Gastroesophageal sphincter (tissue), 4 donors: Measurements from ENCODE around the gene SGCD. TPM values are rescaled to one million over a fixed set of nuclear protein-coding genes. Genes with fewer than 3 reads are reported as not detected.

Experiments used
- ATAC-seq: fragments of 150-250 bp; one replicate; pipeline ENCODE4 v1.9.1; 2016; ENCODE audit warnings: mild to moderate bottlenecking, moderate library complexity
- H3K27ac ChIP-seq, 4 donors: fragments of 200-600 bp; sonication (generic) in 3 of 4; 1 replicate in 3 of 4; 2 replicates in 1 of 4; pipeline ENCODE4 v1.5.1; 2016 to 2019
- H3K27me3 ChIP-seq: fragments of 200-600 bp; sonication (generic); one replicate; pipeline ENCODE4 v1.5.1; 2019
- H3K36me3 ChIP-seq, 2 donors: fragments of 200-600 bp; sonication (generic); one replicate each; pipeline ENCODE4 v1.5.1; 2019; ENCODE audit warnings: control low read depth in 1 of 2
- H3K4me1 ChIP-seq, 3 donors: fragments of 200-600 bp; sonication (generic); 1 replicate in 2 of 3; 2 replicates in 1 of 3; pipeline ENCODE4 v1.5.1; 2016 to 2019; ENCODE audit warnings: control low read depth in 2 of 3
- H3K4me3 ChIP-seq, 2 donors: fragments of 200-600 bp; sonication (generic); one replicate each; pipeline ENCODE4 v1.5.1; 2019; ENCODE audit warnings: mild to moderate bottlenecking in 1 of 2, moderate library complexity in 1 of 2
- H3K9me3 ChIP-seq, 3 donors: fragments of 200-600 bp; sonication (generic); one replicate each; pipeline ENCODE4 v1.5.1; 2017 to 2019; ENCODE audit warnings: control low read depth in 2 of 3
- CTCF ChIP-seq, 4 experiments: fragments of 200-600 bp in 2 of 4; fragments of 450-650 bp in 2 of 4; sonication (generic) in 1 of 4; IDR thresholded peaks; one replicate each; pipeline ENCODE4 v1.5.1; 2017 to 2019; ENCODE audit warnings: antibody characterized with exemption in 4 of 4, mild to moderate bottlenecking in 2 of 4, moderate library complexity in 2 of 4
- EP300 ChIP-seq: sonication (generic); formaldehyde crosslinking; IDR thresholded peaks from one replicate; pipeline ENCODE4 v1.6.1; 2017; ENCODE audit warnings: antibody characterized with exemption, mild to moderate bottlenecking
- POLR2A ChIP-seq, 2 donors: fragments of 450-650 bp; IDR thresholded peaks; one replicate each; pipeline ENCODE4 v1.6.1; 2017; ENCODE audit warnings: antibody characterized with exemption in 2 of 2, mild to moderate bottlenecking in 2 of 2, moderate library complexity in 1 of 2
- POLR2AphosphoS5 ChIP-seq: sonication (generic); formaldehyde crosslinking; IDR thresholded peaks from one replicate; pipeline ENCODE4 v1.6.1; 2017; ENCODE audit warnings: antibody characterized with exemption
- WGBS, 2 donors: methylation state at CpG; one replicate each; pipeline ENCODE4 v1.1.5; 2018; ENCODE audit warnings: low coverage in 1 of 2; 5-methylcytosine and 5-hydroxymethylcytosine counted together
- total RNA-seq, 4 donors: library from RNA; depleted of rRNA; stranded (reverse); fragments of >200 nt; gene quantifications; one replicate each; pipeline ENCODE4 v1.1.0, GENCODE V29; 2016

The SGCD gene
- total RNA-seq, 4 donors from 2014 or later: 8.8 to 61.3 (median 33.7) TPM

GRCh38 chr5:156695774-156696173 lies 368.8 kb downstream of the SGCD start:
- no peaks in the 10 kb centered on the region for H3K4me1 ChIP-seq
- H3K4me3 ChIP-seq: no peak overlapping the region
- no peak for ATAC-seq
- no peak overlapping the region for H3K27ac ChIP-seq
- no peak for TF ChIP-seq POLR2A (IDR thresholded peaks at IDR 0.05)
- TF ChIP-seq POLR2AphosphoS5: no peak
- TF ChIP-seq CTCF (IDR thresholded peaks at IDR 0.05): no peak
- no peak for TF ChIP-seq EP300
- WGBS, 2 donors: 96% methylated on average over 2 of the region's 2 CpGs; no CpG with 5 or more reads in 1 of the 2 donors
- H3K27me3 ChIP-seq: no peaks in the 10 kb centered on the region
- no peaks in the 10 kb centered on the region for H3K9me3 ChIP-seq
- H3K36me3 ChIP-seq: no peaks in the 10 kb centered on the region

- 43 to 73% methylated on average over 3 of the region's 3 CpGs for WGBS, 2 donors
- Histone ChIP-seq H3K36me3 (no peaks in the 10 kb centered on the region), H3K27ac (no peak overlapping the region), H3K4me1 (no peaks in the 10 kb centered on the region), H3K27me3 (no peaks in the 10 kb centered on the region), H3K9me3 (no peaks in the 10 kb centered on the region), H3K4me3 (no peak overlapping the region)
- no peak for ATAC-seq
- TF ChIP-seq EP300 (no peak), CTCF (IDR thresholded peaks at IDR 0.05) (no peak), POLR2AphosphoS5 (no peak), POLR2A (IDR thresholded peaks at IDR 0.05) (no peak)
Measured at GRCh38 chr5:156698323-156698722, 371.4 kb downstream of the SGCD start.

- ATAC-seq: no peak
- WGBS, 2 donors: 81 to 100% methylated on average over 1 of the region's 1 CpG
- Histone ChIP-seq H3K36me3 (no peaks in the 10 kb centered on the region), H3K27ac (no peak overlapping the region), H3K4me3 (no peak overlapping the region), H3K4me1 (no peaks in the 10 kb centered on the region), H3K9me3 (no peaks in the 10 kb centered on the region), H3K27me3 (no peaks in the 10 kb centered on the region)
- TF ChIP-seq POLR2A (IDR thresholded peaks at IDR 0.05) (no peak), CTCF (IDR thresholded peaks at IDR 0.05) (no peak), POLR2AphosphoS5 (no peak), EP300 (no peak)
Measured at GRCh38 chr5:156699147-156699546, 372.2 kb downstream of the SGCD start.

GRCh38 chr5:156704139-156704538 lies 377.2 kb downstream of the SGCD start:
- TF ChIP-seq POLR2A (IDR thresholded peaks at IDR 0.05) (no peak), CTCF (IDR thresholded peaks at IDR 0.05) (no peak), EP300 (no peak), POLR2AphosphoS5 (no peak)
- Histone ChIP-seq H3K4me3 (no peak overlapping the region), H3K27me3 (no peaks in the 10 kb centered on the region), H3K27ac (no peak overlapping the region), H3K4me1 (no peaks in the 10 kb centered on the region), H3K36me3 (no peaks in the 10 kb centered on the region), H3K9me3 (no peaks in the 10 kb centered on the region)
- WGBS, 2 donors: 83 to 93% methylated on average over 3 of the region's 3 CpGs
- ATAC-seq: no peak

- no peak for ATAC-seq
- Histone ChIP-seq H3K27ac (no peak overlapping the region), H3K4me1 (no peaks in the 10 kb centered on the region), H3K9me3 (no peaks in the 10 kb centered on the region), H3K36me3 (no peaks in the 10 kb centered on the region), H3K27me3 (no peaks in the 10 kb centered on the region), H3K4me3 (no peak overlapping the region)
- no peak for TF ChIP-seq POLR2A (IDR thresholded peaks at IDR 0.05)
- TF ChIP-seq EP300: no peak
- TF ChIP-seq CTCF (IDR thresholded peaks at IDR 0.05): no peak
- no peak for TF ChIP-seq POLR2AphosphoS5
Measured at GRCh38 chr5:156706631-156707030, 379.7 kb downstream of the SGCD start.
